Neuron (in vitro differentiated cells): ENCODE measurements around the gene SLC25A26.

ENCODE experiments used
- H2AFZ ChIP-seq: one replicate; pipeline ENCODE4 v1.6.1; 2013; ENCODE audit warnings: low read depth, mild to moderate bottlenecking, inconsistent platforms, low read length, moderate library complexity
- H3K27me3 ChIP-seq: one replicate; pipeline ENCODE4 v1.6.1; 2013; ENCODE audit warnings: low read length; ENCODE audit not compliant: insufficient read depth
- H3K36me3 ChIP-seq: one replicate; pipeline ENCODE4 v1.6.1; 2013; ENCODE audit warnings: low read length; ENCODE audit not compliant: insufficient read depth
- H3K4me1 ChIP-seq: one replicate; pipeline ENCODE4 v1.6.1; 2013; ENCODE audit warnings: low read length; ENCODE audit not compliant: insufficient read depth
- H3K4me3 ChIP-seq: 2 replicates; pipeline ENCODE4 v1.5.1; 2013; ENCODE audit warnings: mild to moderate bottlenecking, low read length, moderate library complexity
- H3K9me3 ChIP-seq: one replicate; pipeline ENCODE4 v1.6.1; 2013; ENCODE audit warnings: low read length

SLC25A26 gene

DNA sequence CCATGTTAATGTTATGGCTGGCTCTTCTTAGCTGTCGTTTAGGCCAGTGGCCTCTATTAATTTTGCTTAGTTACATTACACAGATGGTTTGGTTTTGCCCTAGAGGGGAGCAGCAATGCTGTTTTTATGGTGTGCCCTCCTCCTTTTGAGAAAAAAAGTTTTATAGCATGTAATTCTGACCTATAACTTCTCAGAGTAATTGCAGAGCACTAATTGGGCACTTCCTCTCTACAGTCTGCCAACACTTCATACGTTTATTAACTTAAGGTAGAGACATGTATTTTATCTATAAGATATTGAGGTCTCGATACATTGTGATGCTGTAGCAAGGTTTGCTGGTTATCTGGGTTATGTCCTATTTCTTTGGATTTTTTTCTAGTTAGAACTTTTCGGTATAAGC is 12.2 kb downstream of the SLC25A26 start:
- no peaks in the 10 kb centered on the region for H3K9me3 ChIP-seq
- no peaks in the 10 kb centered on the region for H3K27me3 ChIP-seq
- no peak overlapping the region for H2AFZ ChIP-seq
- H3K4me3 ChIP-seq: no peak overlapping the region
- H3K36me3 ChIP-seq: no peaks in the 10 kb centered on the region
- H3K4me1 ChIP-seq: no peaks in the 10 kb centered on the region

DNA sequence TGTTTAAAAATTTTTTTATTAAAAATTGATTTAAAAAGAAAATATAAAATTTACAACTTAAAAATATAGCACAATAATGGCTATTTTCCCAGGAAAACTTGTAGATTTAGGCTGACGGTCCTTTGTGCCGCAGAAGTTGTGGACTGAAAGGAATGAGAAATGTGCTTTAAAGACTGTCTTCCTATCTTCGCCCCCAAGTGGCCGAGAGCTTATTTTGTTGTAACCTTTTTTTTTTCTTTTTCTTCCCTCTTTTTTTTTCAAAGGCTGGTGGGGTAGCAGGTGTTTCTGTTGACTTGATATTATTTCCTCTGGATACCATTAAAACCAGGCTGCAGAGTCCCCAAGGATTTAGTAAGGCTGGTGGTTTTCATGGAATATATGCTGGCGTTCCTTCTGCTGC is 15.5 kb downstream of the SLC25A26 start:
- no peaks in the 10 kb centered on the region for H3K36me3 ChIP-seq
- peaks cover 6% of the 10 kb centered on the region for H3K9me3 ChIP-seq
- no peak overlapping the region for H3K4me3 ChIP-seq

DNA sequence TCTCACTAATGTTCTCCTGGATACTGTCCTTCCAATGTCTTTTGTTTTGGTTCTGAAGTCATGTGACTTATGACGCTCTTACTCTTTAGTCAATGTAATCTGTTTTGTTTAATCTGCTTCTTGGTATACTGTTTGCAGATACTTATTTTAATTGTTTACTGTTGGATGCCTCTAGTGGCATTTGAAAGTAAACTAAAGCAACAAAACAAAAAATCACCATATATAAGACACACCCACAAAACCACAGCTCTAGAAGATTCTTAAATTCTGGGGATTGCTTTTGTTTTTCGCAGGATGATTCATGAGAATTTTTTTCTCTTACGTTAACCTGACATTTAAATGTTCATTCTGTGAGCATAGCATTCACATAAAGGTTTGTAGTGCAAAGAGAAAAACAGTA is 16.8 kb downstream of the SLC25A26 start:
- H3K27me3 ChIP-seq: no peaks in the 10 kb centered on the region
- no peaks in the 10 kb centered on the region for H3K36me3 ChIP-seq
- no peaks in the 10 kb centered on the region for H3K4me1 ChIP-seq
- H3K4me3 ChIP-seq: no peak overlapping the region
- H3K9me3 ChIP-seq: peaks cover 6% of the 10 kb centered on the region
- no peak overlapping the region for H2AFZ ChIP-seq

More for the DNA sequence above, 15.5 kb downstream of the SLC25A26 start:
- H2AFZ ChIP-seq: no peak overlapping the region
- H3K4me1 ChIP-seq: no peaks in the 10 kb centered on the region
- no peaks in the 10 kb centered on the region for H3K27me3 ChIP-seq

DNA sequence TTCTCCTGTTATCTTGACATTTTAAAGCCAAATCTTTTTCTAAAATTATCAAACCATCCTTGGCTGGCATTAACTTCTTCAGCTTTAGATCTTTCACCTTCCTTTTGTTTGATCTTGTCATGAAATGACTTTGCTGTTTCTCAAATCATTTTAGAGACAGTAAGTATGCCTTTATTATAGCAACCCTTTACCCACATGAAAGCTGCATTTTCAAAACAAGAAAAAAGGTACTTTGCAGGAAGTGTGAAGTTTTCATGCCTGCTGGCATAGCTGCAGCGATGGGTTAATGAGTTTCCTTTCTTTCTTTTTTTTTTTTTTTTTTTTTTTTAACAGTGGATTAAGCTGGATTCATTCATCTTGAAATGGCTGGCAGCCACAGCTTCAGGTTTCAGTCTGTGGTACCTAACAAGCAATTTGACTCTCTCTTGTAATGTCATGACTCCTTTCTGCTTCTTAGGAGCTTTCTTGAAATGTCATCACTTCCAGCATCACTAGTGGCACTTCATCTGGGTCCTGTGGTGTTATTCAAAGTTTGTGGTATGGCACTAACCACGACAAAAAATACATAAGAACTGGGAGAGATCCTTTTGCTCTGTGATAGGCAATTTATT is 18.8 kb downstream of the SLC25A26 start:
- Histone ChIP-seq H3K9me3 (peaks cover 10% of the 10 kb centered on the region), H2AFZ (no peak overlapping the region), H3K4me3 (no peak overlapping the region), H3K36me3 (peaks cover 8% of the 10 kb centered on the region), H3K4me1 (no peaks in the 10 kb centered on the region), H3K27me3 (no peaks in the 10 kb centered on the region)

DNA sequence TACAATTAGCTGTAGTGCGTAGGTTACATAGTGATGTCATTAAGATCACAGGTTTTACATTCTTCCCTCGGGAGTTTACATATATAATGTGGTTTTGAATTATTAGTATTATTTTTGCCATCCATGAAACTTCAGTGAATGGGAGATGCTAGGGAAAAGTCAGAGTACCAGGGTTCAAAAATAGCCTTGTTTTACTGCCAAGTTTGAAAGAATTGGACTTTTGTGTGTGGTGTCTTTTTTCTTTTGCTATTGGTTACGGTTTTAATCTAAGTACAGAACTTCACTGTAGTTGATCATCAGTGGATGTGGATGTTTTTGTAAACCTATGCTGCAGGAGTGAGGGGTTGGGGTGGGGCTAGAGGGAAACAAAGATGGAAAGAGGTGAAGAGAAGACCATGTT is 20.7 kb downstream of the SLC25A26 start:
- Histone ChIP-seq H3K4me3 (no peak overlapping the region), H3K27me3 (no peaks in the 10 kb centered on the region)

DNA sequence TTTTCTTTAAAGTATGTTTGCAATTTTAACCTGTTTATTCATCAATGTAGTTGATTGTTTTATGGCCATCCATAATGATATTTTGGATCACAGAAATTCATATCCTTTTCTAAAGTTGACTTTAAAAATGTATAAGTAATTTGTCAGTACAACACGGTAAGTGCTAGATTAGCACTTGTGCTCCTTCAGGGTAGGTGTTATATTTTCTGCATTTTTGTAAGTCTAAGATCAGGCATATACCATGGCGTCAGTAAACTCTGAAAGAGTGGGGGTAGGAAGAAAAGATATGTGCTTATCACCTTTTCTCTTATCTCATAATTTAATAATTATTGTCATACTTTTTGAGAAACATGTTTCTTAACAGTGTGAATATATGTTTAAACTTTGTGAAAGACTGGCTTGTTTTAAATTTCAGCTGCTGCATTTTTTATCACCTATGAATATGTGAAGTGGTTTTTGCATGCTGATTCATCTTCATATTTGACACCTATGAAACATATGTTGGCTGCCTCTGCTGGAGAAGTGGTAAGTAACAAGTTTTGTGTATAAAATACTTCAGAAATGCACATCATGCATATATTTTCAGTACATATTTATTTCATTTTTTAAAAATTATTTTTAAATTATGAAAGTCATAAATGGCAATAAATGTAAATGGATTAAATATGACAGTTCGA is 22.1 kb downstream of the SLC25A26 start:
- no peak overlapping the region for H2AFZ ChIP-seq
- H3K27me3 ChIP-seq: no peaks in the 10 kb centered on the region
- H3K4me3 ChIP-seq: no peak overlapping the region
- H3K9me3 ChIP-seq: peaks cover 10% of the 10 kb centered on the region
- no peaks in the 10 kb centered on the region for H3K4me1 ChIP-seq
- peaks cover 12% of the 10 kb centered on the region for H3K36me3 ChIP-seq

More for the DNA sequence above, 20.7 kb downstream of the SLC25A26 start:
- no peaks in the 10 kb centered on the region for H3K4me1 ChIP-seq
- H3K36me3 ChIP-seq: peaks cover 12% of the 10 kb centered on the region
- no peak overlapping the region for H2AFZ ChIP-seq
- H3K9me3 ChIP-seq: peaks cover 10% of the 10 kb centered on the region

DNA sequence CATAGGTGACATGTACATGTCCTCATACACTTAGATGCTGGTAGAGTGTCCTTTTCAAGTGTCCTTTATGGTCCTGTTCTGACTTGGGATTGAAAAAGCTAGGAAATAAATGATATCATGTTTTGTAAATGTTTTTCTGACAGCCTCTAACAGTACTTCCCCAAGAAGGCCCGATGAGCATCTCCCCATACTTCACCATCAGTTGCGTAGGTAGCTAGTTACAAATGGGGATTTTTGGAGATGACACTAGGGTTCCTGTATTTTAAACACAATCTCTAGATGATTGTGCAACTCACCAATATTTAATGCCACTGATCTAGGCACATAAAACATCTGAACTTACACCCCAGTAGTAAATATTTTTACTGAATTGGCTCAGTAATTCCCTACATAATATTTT is 27.8 kb downstream of the SLC25A26 start:
- no peaks in the 10 kb centered on the region for H3K4me1 ChIP-seq
- peaks cover 8% of the 10 kb centered on the region for H3K36me3 ChIP-seq
- peaks cover under 1% of the 10 kb centered on the region for H3K9me3 ChIP-seq
- no peak overlapping the region for H3K4me3 ChIP-seq
- H3K27me3 ChIP-seq: no peaks in the 10 kb centered on the region
- no peak overlapping the region for H2AFZ ChIP-seq

DNA sequence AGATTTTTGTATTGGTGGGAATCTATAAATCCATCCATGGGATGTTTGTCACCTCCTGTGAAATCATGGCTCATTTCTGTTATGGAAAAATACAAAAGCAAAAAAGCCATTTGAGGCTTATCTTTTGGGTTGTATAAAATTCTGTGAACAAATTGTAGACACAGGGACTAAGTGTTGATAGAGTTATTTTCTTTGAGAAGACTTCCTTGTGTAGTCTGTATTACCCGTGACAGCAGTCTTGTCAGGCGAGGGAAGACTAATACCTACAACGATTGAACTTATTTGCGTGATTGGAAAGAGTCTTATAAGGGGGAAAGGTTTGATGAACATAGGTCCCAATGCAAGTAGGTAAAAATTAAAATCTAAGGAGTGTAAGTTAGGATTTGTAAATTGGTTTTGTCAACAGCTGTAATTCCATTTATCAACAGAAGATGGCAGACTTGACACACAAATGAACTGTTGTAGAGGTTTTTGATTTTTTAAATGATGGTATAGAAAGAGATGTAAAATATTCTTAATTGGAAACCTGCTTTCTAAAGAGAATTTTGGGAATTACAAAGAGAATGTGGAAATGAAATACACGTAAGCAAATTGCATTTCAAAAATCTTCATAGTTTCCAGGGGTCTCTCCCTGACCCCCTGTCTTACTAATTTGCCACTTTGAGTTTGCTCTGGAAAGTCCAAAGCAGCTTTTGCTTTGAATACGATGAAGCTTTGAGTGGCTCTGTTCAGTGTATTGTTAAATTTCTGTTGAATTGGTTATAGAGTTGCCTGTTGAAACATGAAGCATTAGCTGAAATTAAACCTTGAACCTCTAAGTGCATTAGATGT is 33.2 kb downstream of the SLC25A26 start:
- Histone ChIP-seq H2AFZ (no peak overlapping the region), H3K4me1 (peaks cover 9% of the 10 kb centered on the region), H3K9me3 (no peaks in the 10 kb centered on the region), H3K36me3 (no peaks in the 10 kb centered on the region), H3K27me3 (no peaks in the 10 kb centered on the region), H3K4me3 (no peak overlapping the region)

DNA sequence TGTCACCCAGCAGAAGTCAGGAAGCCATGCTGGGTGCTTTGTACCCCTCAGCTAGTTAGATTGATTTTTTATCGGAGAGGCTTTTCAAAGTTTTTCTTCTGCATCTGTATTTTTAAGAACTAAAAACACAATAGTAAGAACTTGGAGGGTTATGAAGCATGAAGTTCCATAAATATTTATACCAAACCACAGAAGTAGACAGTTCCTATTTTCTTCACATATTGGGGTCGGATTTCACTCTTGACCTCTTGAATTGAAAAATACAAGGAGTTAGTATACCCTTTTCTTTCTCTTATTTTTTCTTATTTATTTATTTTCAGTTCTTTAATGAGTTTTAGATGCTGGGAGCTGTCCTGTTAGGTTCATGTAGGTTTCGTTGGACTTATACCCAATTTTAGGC is 35.1 kb downstream of the SLC25A26 start:
- no peaks in the 10 kb centered on the region for H3K36me3 ChIP-seq
- H3K4me3 ChIP-seq: no peak overlapping the region
- peaks cover 9% of the 10 kb centered on the region for H3K4me1 ChIP-seq
- H2AFZ ChIP-seq: no peak overlapping the region
- no peaks in the 10 kb centered on the region for H3K27me3 ChIP-seq
- no peaks in the 10 kb centered on the region for H3K9me3 ChIP-seq

DNA sequence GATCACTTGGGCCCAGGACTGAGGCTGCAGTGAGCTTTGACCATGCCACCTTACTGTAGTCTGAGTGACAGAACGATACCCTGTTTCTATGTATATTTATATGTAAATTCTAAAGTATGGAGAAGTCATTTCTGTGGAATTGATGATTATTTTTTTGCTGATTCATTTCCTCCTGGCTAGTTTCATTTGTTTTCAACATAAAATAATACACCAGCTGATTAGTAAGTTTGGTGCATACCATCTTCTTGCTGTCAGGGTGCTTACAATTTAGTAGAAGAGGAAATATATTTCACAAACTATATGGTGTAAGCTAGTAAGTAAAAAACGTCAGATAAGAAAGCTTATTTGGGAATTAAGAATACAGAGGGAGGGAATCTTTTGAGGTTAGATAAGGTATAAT is 36.0 kb downstream of the SLC25A26 start:
- Histone ChIP-seq H3K36me3 (no peaks in the 10 kb centered on the region), H3K4me1 (peaks cover 9% of the 10 kb centered on the region), H3K4me3 (no peak overlapping the region), H3K9me3 (no peaks in the 10 kb centered on the region), H3K27me3 (no peaks in the 10 kb centered on the region), H2AFZ (no peak overlapping the region)

DNA sequence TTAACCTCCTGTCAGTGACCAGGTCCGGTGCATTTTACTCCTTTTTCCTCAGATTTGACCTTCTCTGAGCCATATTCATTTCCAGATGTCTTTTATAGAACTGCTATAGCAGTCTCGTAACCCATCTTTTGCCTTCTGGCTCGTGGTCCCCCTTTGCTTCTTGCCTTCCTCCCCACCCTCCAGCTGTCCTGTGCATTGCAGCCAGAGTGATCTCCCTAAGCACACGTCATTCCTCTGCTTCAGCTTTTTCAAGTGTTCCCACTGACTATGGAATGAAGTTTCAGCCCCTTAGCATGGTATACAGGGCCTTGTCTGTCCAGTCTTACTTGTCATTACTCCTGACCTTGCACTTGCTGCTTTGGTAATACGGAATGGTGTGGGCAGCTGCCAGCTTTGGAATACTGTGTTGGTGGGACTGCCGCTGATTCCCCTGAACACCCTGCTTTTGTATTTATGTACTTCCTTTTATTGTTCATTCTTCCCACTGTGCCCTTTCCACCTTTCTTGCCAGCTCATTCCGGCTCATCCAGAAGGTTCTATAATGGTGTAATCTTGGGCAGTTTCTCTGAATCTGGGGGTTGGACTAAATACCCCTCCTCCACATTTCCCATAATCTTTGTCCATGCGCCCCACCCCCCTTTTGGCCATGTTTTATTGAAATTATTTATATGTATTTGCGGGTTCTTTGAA is 38.9 kb downstream of the SLC25A26 start:
- no peaks in the 10 kb centered on the region for H3K27me3 ChIP-seq
- H3K4me1 ChIP-seq: peaks cover 9% of the 10 kb centered on the region
- no peak overlapping the region for H3K4me3 ChIP-seq
- H3K36me3 ChIP-seq: peaks cover 3% of the 10 kb centered on the region
- H2AFZ ChIP-seq: no peak overlapping the region
- peaks cover 2% of the 10 kb centered on the region for H3K9me3 ChIP-seq

DNA sequence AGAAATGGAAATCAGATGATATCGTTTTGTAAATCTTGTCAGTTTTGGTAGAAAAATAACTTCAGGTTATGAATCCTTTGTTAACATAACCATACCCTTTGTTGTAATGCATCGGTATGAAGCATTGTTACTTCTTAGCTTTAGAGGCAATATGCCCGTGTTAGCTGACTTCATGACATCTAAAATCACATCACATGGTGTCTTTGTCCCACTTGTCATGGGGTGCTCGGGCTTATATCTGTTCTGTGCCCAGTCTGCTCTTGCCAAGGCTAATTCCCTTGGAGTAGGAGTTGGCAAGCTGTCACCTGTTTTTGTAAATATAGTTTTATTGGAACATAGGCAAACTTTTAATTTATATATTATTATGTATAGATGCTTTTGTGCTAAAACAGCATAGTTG is 39.6 kb downstream of the SLC25A26 start:
- Histone ChIP-seq H3K4me1 (peaks cover 8% of the 10 kb centered on the region), H3K9me3 (peaks cover 2% of the 10 kb centered on the region), H2AFZ (no peak overlapping the region), H3K36me3 (peaks cover 3% of the 10 kb centered on the region), H3K27me3 (no peaks in the 10 kb centered on the region), H3K4me3 (no peak overlapping the region)

DNA sequence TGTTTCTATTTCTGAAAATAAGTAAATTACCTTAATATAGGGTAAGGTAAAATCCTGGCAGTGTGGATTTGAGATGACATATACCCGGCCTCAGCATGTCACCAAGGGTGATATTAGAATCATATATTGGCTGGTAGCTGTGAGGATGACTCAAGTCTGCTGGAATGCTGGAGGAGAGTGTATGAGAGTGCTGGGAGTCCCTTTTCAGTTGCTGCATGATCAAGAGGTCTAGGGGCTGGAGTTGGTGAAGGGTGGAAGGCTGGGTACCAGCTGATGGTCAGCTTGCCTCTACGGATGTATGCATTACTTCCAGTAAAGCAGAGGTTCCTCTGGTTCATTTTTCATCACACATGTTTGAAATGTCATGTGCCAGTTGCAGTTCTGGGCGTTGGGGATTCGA is 40.6 kb downstream of the SLC25A26 start:
- no peaks in the 10 kb centered on the region for H3K27me3 ChIP-seq
- peaks cover 3% of the 10 kb centered on the region for H3K36me3 ChIP-seq
- no peaks in the 10 kb centered on the region for H3K4me1 ChIP-seq
- no peak overlapping the region for H2AFZ ChIP-seq
- peaks cover 2% of the 10 kb centered on the region for H3K9me3 ChIP-seq
- H3K4me3 ChIP-seq: no peak overlapping the region
